Articular chondrocyte of knee joint (primary cell): Measurements from ENCODE around the gene EDEM1. TPM values are rescaled to one million over a fixed set of nuclear protein-coding genes. Genes with fewer than 3 reads are reported as not detected.

ENCODE experiments used
- small RNA-seq: library from RNA; depleted of rRNA; stranded (forward); fragments of <200 nt; gene quantifications from one replicate; pipeline ENCODE3, GENCODE V24; 2012
- total RNA-seq: library from RNA; depleted of rRNA; stranded (reverse); fragments of >200 nt; gene quantifications from 2 replicates; pipeline ENCODE4 v1.2.3, GENCODE V29; 2012

EDEM1 gene
- 35.5 and 39.2 TPM in 2 replicates for total RNA-seq

DNA sequence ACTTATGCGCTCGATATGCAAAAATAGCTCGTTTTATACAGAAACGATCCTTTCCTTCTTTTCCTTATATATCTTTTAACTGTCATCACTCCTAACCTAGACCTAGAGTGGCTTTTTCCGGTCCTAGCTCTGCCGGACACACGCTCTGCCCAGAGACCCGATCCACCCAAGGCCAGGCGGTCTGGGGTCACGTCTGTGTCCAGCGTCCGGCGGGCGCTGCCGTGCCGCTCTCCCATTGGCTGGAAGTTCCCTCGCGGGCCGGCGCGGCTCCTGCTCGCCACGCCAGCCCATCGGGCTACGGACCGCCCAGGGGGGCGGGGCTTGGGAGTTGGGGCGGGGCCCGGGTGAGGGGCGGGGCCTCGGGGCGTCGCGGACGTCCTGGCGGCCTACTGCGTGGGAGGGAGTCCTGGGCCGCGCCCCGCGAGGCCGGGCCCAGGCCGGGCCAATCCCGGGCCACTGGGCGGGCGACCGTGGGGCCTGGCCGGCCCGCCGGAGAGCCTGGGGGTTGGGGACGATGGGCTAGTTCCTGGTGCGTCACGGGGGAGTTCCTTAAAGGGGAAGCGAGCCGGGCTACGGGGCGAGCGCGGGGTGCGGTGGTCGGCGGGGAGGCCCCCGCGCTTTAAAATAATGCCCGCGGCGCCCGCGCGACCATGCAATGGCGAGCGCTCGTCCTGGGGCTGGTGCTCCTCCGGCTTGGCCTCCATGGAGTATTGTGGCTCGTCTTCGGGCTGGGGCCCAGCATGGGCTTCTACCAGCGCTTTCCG lies at the start of gene EDEM1:
Gene EDEM1 (plus strand): TSS at position 552 of the 764 bp plus-strand sequence. CDS start 99 bp downstream, at position 651.

Small RNA genes lying within 50 kb of the gene (small RNA-seq; reads per million reads assigned to genes)
- gene MIR4790: not detected
- gene RN7SL553P: not detected

Other genes with a start within 250 kb of the EDEM1 start
- 76.0 and 76.5 TPM in 2 replicates for gene BHLHE40, start 208.3 kb upstream of the EDEM1 start, total RNA-seq
- 103 and 104 TPM in 2 replicates for gene ARL8B, start 65.4 kb upstream of the EDEM1 start, total RNA-seq